HEK293T (cell line): ENCODE measurements around the gene TEX29.

ENCODE experiments used
- CTCF ChIA-PET: fragments of 350-600 bp; formaldehyde crosslinking; extraction: SDS; loops from one replicate; lab custom pipeline; 2021; ENCODE audit warnings: antibody characterized with exemption, inconsistent platforms; lab: Yijun Ruan, JAX
- POLR2A ChIA-PET: fragments of 350-600 bp; formaldehyde crosslinking; extraction: SDS; loops from one replicate; lab custom pipeline; 2020; ENCODE audit warnings: antibody characterized with exemption, inconsistent platforms; lab: Yijun Ruan, JAX
- DNase-seq: peaks from one replicate; pipeline ENCODE4 v3.0.0; 2012; ENCODE audit warnings: mixed read lengths; ENCODE audit errors: extremely low spot score
- ARNT ChIP-seq: fragments of 450-650 bp; IDR thresholded peaks from 2 replicates; pipeline ENCODE4 v1.6.1; 2017; ENCODE audit warnings: mild to moderate bottlenecking
- BHLHE40 ChIP-seq: fragments of 450-650 bp; IDR thresholded peaks from 2 replicates; pipeline ENCODE4 v1.6.1; 2016; ENCODE audit warnings: mild to moderate bottlenecking, moderate library complexity, borderline replicate concordance
- CTBP1 ChIP-seq: fragments of 450-650 bp; IDR thresholded peaks from 2 replicates; pipeline ENCODE4 v1.6.1; 2016; ENCODE audit warnings: borderline replicate concordance
- ELF4 ChIP-seq: fragments of 450-650 bp; IDR thresholded peaks from 2 replicates; pipeline ENCODE4 v1.6.1; 2017; ENCODE audit warnings: antibody characterized with exemption
- FOXA1 ChIP-seq: fragments of 450-650 bp; IDR thresholded peaks from 2 replicates; pipeline ENCODE4 v1.6.1; 2016; ENCODE audit warnings: mild to moderate bottlenecking
- FOXK2 ChIP-seq: fragments of 450-650 bp; IDR thresholded peaks from 2 replicates; pipeline ENCODE4 v1.6.1; 2016; ENCODE audit warnings: mild to moderate bottlenecking
- FOXM1 ChIP-seq: fragments of 450-650 bp; IDR thresholded peaks from 2 replicates; pipeline ENCODE4 v1.6.1; 2017; ENCODE audit warnings: mild to moderate bottlenecking, borderline replicate concordance
- HDGF ChIP-seq: fragments of 450-650 bp; IDR thresholded peaks from 2 replicates; pipeline ENCODE4 v1.6.1; 2017; ENCODE audit warnings: antibody characterized with exemption, borderline replicate concordance
- L3MBTL2 ChIP-seq: fragments of 450-650 bp; conservative IDR thresholded peaks from 2 replicates; pipeline ENCODE4 v1.6.1; 2016; ENCODE audit warnings: mild to moderate bottlenecking
- LEF1 ChIP-seq: fragments of 450-650 bp; IDR thresholded peaks from 2 replicates; pipeline ENCODE4 v1.6.1; 2017; ENCODE audit warnings: mild to moderate bottlenecking, borderline replicate concordance
- NFRKB ChIP-seq: fragments of 450-650 bp; IDR thresholded peaks from 2 replicates; pipeline ENCODE4 v1.6.1; 2016; ENCODE audit warnings: mild to moderate bottlenecking, moderate library complexity
- PKNOX1 ChIP-seq: fragments of 450-650 bp; IDR thresholded peaks from 2 replicates; pipeline ENCODE4 v1.6.1; 2016
- SP1 ChIP-seq: fragments of 450-650 bp; IDR thresholded peaks from 2 replicates; pipeline ENCODE4 v1.6.1; 2017
- SUZ12 ChIP-seq: fragments of 450-650 bp; IDR thresholded peaks from 2 replicates; pipeline ENCODE4 v1.6.1; 2016; ENCODE audit warnings: mild to moderate bottlenecking
- TARDBP ChIP-seq: fragments of 450-650 bp; IDR thresholded peaks from 2 replicates; pipeline ENCODE4 v1.6.1; 2016
- ZNF384 ChIP-seq: fragments of 450-650 bp; IDR thresholded peaks from 2 replicates; pipeline ENCODE4 v1.6.1; 2016

The TEX29 gene

DNA sequence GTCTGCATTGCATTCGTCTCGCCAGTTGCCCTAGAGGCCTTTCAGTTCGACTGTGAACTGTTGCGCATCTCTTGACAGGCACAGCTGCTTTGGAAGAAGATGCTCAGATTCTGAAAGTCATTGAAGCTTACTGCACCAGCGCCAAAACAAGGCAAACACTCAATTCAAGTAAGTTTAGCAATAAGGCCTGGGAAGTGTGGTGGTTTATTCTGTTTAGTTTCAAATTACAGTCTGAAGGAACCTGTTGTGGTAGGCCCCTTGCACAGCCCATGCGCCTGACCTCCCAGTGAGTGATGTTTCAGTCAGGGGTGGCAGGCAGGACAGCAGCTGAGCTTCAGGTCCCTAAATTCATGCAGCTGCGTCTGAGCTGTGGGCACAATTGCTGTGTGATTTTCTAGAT, 32.2 kb upstream of the TEX29 start:
- POLR2A ChIA-PET = no interaction called here
- TF ChIP-seq NFRKB (no peak), ELF4 (no peak), BHLHE40 (no peak), SUZ12 (no peak), FOXK2 (no peak), LEF1 (no peak), TARDBP (no peak)
- CTCF ChIA-PET = no interaction called here
- DNase-seq = no peak

DNA sequence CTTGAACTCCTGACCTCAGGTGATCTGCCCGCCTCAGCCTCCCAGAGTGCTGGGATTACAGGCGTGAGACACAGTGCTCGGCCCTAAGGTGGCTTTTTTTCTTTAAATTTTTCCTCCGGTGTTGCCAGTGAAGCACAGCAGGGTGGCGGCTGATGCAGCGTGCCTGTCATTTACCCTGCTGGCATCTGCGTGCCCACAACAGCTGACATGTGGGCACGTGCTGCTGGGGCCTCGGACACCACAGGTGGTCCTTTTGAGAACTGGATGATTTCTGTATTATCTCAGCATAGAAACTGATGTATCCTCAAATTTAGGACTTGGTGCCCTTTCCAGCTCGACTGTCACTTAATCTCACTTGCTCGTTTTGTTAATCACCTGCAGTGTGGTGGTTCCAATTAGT, 31.2 kb upstream of the TEX29 start:
- TF ChIP-seq HDGF (no peak), BHLHE40 (no peak), L3MBTL2 (no peak)
- DNase-seq = no peak
- CTCF ChIA-PET = no interaction called here
- POLR2A ChIA-PET = no interaction called here

DNA sequence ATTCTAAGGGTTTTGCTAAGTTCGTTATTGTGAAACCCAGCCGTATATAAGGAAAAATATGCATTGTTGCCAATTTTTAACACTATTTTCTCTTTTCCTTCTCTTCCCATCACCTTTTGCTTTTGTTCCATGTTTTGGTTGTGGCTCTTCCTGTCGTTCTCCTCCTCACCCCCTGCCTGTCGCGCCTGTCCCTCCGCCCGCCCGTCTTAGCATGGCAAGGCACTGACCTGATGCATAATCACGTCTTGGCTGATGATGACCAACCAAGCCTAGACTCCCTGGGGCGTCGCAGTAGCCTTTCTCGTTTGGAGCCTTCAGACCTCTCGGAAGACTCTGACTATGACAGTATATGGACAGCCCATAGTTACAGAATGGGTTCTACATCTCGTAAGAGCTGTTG, 28.5 kb upstream of the TEX29 start:
- no peak for DNase-seq
- ChIA-PET CTCF (no interaction called here), POLR2A (no interaction called here)
- TF ChIP-seq NFRKB (no peak), ARNT (no peak), HDGF (no peak), BHLHE40 (no peak), FOXA1 (no peak), TARDBP (no peak), L3MBTL2 (no peak), FOXM1 (no peak), LEF1 (no peak), ELF4 (no peak), ZNF384 (no peak), CTBP1 (no peak), SUZ12 (no peak), FOXK2 (no peak), SP1 (no peak), PKNOX1 (no peak)

GRCh38 chr13:111292710-111293485, 27.5 kb upstream of the TEX29 start:
- DNase-seq = no peak
- ChIA-PET CTCF (no interaction called here), POLR2A (no interaction called here)

GRCh38 chr13:111295886-111296285, 24.6 kb upstream of the TEX29 start:
- TF ChIP-seq NFRKB (no peak), BHLHE40 (no peak), TARDBP (no peak), FOXA1 (no peak), HDGF (no peak), SP1 (no peak), FOXM1 (no peak), ELF4 (no peak), SUZ12 (no peak), ARNT (no peak), PKNOX1 (no peak), LEF1 (no peak), ZNF384 (no peak), FOXK2 (no peak), L3MBTL2 (no peak), CTBP1 (no peak)
- CTCF ChIA-PET = no interaction called here
- DNase-seq = no peak
- POLR2A ChIA-PET = no interaction called here

More at GRCh38 chr13:111292710-111293485, 27.5 kb upstream of the TEX29 start:
- no peak for TF ChIP-seq FOXA1
- TF ChIP-seq NFRKB = no peak
- TF ChIP-seq SUZ12 = no peak
- no peak for TF ChIP-seq ZNF384

DNA sequence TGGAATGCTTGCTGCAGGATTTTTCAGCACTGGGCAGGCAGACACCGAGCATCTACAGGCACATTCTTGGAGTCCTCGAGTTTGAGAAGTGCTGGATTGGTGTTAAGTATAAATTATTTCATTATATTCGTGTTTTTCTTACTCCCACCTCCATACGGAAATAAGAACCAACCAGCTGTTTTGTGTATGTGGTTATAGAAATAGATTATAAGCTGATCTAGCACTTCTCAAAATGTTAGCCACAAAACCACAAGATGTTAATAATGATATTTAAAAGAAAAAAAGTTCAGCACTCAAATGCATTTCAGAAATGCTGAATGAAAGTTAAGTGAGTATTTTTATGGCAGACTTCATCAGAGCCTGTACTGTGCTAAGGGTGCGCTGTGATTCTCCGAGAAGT, 24.0 kb upstream of the TEX29 start:
- no peak for DNase-seq
- ChIA-PET POLR2A (no interaction called here), CTCF (no interaction called here)
- TF ChIP-seq CTBP1 = no peak
- TF ChIP-seq FOXK2 = no peak
- no peak for TF ChIP-seq LEF1
- no peak for TF ChIP-seq NFRKB
- TF ChIP-seq BHLHE40 = no peak
- TF ChIP-seq ARNT = no peak
- TF ChIP-seq PKNOX1 = no peak

DNA sequence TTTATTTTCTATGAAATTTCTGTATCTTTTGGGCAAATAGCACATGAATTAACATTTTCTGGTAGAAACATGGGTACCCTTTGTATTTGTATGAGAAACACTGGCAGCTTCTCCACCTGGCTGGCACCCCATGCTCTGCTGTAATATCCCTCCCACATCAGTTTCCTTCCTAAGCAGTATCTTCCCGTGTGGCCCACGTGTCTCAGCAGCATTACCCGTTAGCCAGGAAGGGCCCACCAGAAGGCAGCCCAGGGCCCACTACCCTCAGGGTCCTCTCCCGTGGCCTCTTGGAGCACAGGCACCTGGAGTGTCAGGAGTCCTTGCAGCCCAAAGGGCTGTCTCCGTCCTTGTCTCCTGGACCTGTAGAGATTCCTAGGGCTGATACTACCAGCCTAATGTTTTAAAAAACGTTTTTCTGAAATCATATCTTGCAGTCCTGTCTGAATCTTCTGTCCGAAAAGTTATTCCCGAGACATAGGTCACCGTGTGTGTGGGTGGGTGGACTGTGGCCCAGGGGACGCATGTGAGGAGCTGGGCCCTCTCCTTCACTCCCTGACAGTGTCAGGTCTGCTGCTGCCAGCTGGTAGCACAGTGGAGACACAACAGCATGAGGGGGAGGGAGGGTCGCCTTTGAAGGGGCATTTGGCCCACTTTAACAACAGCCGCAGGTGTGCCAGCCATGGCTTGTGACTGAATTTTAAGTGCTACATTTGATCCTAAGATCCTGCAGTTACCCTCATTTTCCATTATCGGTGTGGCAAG, 22.0 kb upstream of the TEX29 start:
- no peak for DNase-seq
- POLR2A ChIA-PET = no interaction called here
- no peak for TF ChIP-seq FOXK2
- TF ChIP-seq TARDBP = no peak
- TF ChIP-seq ARNT = no peak
- no peak for TF ChIP-seq HDGF
- no peak for TF ChIP-seq SUZ12
- TF ChIP-seq PKNOX1 = no peak
- TF ChIP-seq FOXA1 = no peak
- CTCF ChIA-PET = no interaction called here
